Smooth muscle cell (in vitro differentiated cells): ENCODE results near the gene TUBGCP6. TPM values are rescaled to one million over a fixed set of nuclear protein-coding genes. Genes with fewer than 3 reads are reported as not detected.
"Not testable (repeated sequence)": the region's sequence is repeated elsewhere in the genome, so short reads cannot be mapped to it uniquely, and the experiment has no call there.

Experiments
- DNase-seq: peaks from one replicate; lab custom pipeline; 2025; ENCODE audit not compliant: unreplicated experiment; lab: John Stamatoyannopoulos, UW
- H2AFZ ChIP-seq: fragments of 200-600 bp; sonication (generic); 2 replicates; pipeline ENCODE4 v1.6.0; 2016; ENCODE audit warnings: antibody characterized with exemption, low read depth, mild to moderate bottlenecking
- H3F3A ChIP-seq: fragments of 200-600 bp; sonication (generic); 2 replicates; pipeline ENCODE4 v1.6.0; 2017; ENCODE audit warnings: antibody characterized with exemption, low read depth
- H3K27ac ChIP-seq: fragments of 200-600 bp; sonication (generic); 2 replicates; pipeline ENCODE4 v1.5.1; 2016; ENCODE audit warnings: low read depth, mild to moderate bottlenecking
- H3K27me3 ChIP-seq: fragments of 200-600 bp; sonication (generic); 2 replicates; pipeline ENCODE4 v1.6.1; 2016; ENCODE audit warnings: low read depth, mild to moderate bottlenecking
- H3K36me3 ChIP-seq: fragments of 200-600 bp; sonication (generic); 2 replicates; pipeline ENCODE4 v1.5.1; 2016; ENCODE audit warnings: low read depth
- H3K4me1 ChIP-seq: fragments of 200-600 bp; sonication (generic); 2 replicates; pipeline ENCODE4 v1.5.1; 2016; ENCODE audit warnings: low read depth
- H3K4me2 ChIP-seq: fragments of 200-600 bp; sonication (generic); 2 replicates; pipeline ENCODE4 v1.6.0; 2016; ENCODE audit warnings: mild to moderate bottlenecking
- H3K4me3 ChIP-seq: fragments of 200-600 bp; sonication (generic); 2 replicates; pipeline ENCODE4 v1.5.1; 2016; ENCODE audit warnings: mild to moderate bottlenecking
- H3K79me2 ChIP-seq: fragments of 200-600 bp; sonication (generic); 2 replicates; pipeline ENCODE4 v1.6.0; 2016; ENCODE audit warnings: low read depth, mild to moderate bottlenecking
- H3K9ac ChIP-seq: fragments of 200-600 bp; sonication (generic); 2 replicates; pipeline ENCODE4 v1.6.0; 2016; ENCODE audit warnings: low read depth
- H3K9me3 ChIP-seq: fragments of 200-600 bp; sonication (generic); replicated peaks from 2 replicates; pipeline ENCODE4 v1.5.1; 2016; ENCODE audit warnings: low read depth
- H4K20me1 ChIP-seq: fragments of 200-600 bp; sonication (generic); 2 replicates; pipeline ENCODE4 v1.6.0; 2016; ENCODE audit warnings: low read depth
- WGBS: methylation state at CpG from one replicate; pipeline ENCODE4 v1.1.7; 2016; ENCODE audit warnings: low lambda C conversion rate; 5-methylcytosine and 5-hydroxymethylcytosine counted together
- polyA plus RNA-seq: library from polyadenylated mRNA; unstranded; fragments of >200 nt; fragmentation: Nextera tagmentation; extraction: Ambion mirVana; gene quantifications from 2 replicates; pipeline ENCODE4 v1.2.1, GENCODE V29; 2016
- total RNA-seq: library from RNA; depleted of rRNA; stranded (reverse); fragments of >200 nt; gene quantifications from 2 replicates; pipeline ENCODE4 v1.2.3, GENCODE V29; 2014
- TF ChIP-seq, protein P1 (sequence below): fragments of 200-600 bp; sonication (generic); IDR thresholded peaks from 2 replicates; pipeline ENCODE4 v1.5.1; 2017; ENCODE audit warnings: borderline replicate concordance, mild to moderate bottlenecking, antibody characterized with exemption; ENCODE audit not compliant: insufficient read depth, poor library complexity, severe bottlenecking

Gene TUBGCP6
- total and polyA plus RNA-seq, 2 experiments from 2014 or later: 10.0 to 22.7 TPM

DNA sequence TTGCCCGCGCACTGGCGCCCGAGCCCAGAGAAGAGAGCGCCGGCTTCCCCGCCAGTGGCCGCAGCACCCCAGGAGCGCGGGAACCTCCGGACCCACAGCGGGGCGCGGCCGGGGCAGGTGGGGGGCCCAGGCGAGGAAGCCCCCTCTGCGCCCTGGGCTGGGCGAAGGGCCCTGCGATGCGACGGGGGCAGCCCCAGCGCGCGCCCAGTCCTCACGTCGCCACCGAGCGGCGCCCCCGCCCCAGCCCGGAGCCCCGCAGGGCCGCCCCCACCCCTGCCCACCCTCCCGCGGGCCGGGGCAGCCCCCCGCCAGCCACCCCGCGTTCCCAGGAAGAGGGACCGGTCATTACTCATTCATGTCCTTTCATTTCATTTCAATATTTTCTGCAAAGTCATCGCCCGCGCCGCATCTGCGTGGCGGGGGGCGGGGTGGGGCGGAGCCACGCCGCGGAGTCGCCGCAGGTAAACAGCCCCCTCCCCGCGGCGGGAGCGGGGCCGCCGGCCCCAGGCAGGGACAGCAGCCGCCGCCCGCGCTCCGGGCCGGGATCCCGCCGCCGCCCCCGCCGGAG lies 75.0 kb downstream of the TUBGCP6 start:
- no peaks in the 10 kb centered on the region for H3F3A ChIP-seq
- H3K4me2 ChIP-seq: peak overlapping the region; percentile 90
- peak overlapping the region; percentile 55 for H3K4me3 ChIP-seq
- H2AFZ ChIP-seq: no peak overlapping the region
- H3K9ac ChIP-seq: no peak overlapping the region
- 2% methylated on average over 15 of the region's 70 CpGs for WGBS
- no peak overlapping the region for H3K27ac ChIP-seq
- no peak for DNase-seq
- TF ChIP-seq, protein P1, sequence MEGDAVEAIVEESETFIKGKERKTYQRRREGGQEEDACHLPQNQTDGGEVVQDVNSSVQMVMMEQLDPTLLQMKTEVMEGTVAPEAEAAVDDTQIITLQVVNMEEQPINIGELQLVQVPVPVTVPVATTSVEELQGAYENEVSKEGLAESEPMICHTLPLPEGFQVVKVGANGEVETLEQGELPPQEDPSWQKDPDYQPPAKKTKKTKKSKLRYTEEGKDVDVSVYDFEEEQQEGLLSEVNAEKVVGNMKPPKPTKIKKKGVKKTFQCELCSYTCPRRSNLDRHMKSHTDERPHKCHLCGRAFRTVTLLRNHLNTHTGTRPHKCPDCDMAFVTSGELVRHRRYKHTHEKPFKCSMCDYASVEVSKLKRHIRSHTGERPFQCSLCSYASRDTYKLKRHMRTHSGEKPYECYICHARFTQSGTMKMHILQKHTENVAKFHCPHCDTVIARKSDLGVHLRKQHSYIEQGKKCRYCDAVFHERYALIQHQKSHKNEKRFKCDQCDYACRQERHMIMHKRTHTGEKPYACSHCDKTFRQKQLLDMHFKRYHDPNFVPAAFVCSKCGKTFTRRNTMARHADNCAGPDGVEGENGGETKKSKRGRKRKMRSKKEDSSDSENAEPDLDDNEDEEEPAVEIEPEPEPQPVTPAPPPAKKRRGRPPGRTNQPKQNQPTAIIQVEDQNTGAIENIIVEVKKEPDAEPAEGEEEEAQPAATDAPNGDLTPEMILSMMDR: no peak
- H4K20me1 ChIP-seq: no peaks in the 10 kb centered on the region
- no peaks in the 10 kb centered on the region for H3K27me3 ChIP-seq
- no peaks in the 10 kb centered on the region for H3K9me3 ChIP-seq
- H3K36me3 ChIP-seq: no peaks in the 10 kb centered on the region
- H3K4me1 ChIP-seq: no peaks in the 10 kb centered on the region
- no peaks in the 10 kb centered on the region for H3K79me2 ChIP-seq

DNA sequence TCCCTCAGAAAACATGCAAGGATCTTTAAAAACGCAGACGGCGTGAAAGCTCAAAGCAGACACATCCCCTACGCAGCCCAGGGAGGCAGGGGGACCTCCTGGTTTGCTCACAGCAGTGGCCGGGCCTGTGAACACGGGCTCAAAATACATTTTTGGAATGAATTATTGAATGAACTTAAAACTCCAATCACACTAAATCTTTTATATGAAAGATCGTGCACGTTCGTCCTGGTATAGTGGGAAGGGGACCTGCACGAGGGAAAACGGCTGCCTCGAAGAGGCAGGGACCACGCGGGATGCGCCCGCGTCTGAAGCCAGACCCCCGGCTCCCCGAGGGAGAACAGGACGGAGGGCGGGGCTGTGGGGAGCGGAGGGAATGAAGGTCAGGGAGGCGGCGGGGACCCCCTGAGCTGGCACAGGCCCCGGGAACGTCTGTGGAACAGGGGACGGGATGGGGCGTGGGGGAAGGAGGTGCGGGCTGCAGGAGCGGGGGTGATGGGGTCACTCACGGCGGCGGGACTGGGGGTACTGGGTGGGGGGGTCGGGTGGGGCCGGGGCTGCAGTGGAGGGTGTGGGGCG lies 75.6 kb downstream of the TUBGCP6 start:
- Histone ChIP-seq H3K9me3 (no peaks in the 10 kb centered on the region), H3F3A (no peaks in the 10 kb centered on the region), H3K4me1 (no peaks in the 10 kb centered on the region), H3K4me2 (peak overlapping the region; percentile 90), H3K9ac (no peak overlapping the region), H2AFZ (peak overlapping the region; percentile 49), H3K36me3 (no peaks in the 10 kb centered on the region), H3K4me3 (peak overlapping the region; percentile 55), H3K27me3 (no peaks in the 10 kb centered on the region), H3K27ac (no peak overlapping the region), H3K79me2 (no peaks in the 10 kb centered on the region), H4K20me1 (no peaks in the 10 kb centered on the region)
- no peak for DNase-seq
- WGBS: 20% methylated on average over 22 of the region's 36 CpGs
- TF ChIP-seq, protein P1: no peak

DNA sequence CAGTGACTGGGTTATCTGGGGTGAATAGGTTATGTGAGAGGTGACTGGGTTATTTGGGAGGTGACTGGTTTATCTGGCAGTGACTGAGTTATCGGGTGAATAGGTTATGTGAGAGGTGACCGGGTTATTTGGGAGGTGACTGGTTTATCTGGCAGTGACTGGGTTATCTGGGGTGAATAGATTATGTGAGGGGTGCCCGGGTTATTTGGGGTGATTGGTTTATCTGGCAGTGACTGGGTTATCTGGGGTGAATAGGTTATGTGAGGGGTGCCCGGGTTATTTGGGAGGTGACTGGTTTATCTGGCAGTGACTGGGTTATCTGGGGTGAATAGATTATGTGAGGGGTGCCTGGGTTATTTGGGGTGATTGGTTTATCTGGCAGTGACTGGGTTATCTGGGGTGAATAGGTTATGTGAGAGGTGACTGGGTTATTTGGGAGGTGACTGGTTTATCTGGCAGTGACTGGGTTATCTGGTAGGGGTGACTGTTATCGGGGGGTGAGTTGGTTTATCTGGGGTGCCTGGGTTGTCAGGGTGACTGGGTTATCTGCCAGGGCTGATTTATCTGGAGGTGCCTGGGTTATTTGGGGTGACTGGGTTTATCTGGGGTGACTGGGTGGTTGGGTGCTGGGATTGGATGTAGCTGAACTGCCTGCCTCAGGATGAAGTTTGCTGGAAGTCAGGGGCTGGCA lies 76.2 kb downstream of the TUBGCP6 start:
- not testable (repeated sequence) for H3K27ac ChIP-seq, H4K20me1 ChIP-seq, H3F3A ChIP-seq, H3K4me3 ChIP-seq, DNase-seq, H3K9ac ChIP-seq, H3K27me3 ChIP-seq, H2AFZ ChIP-seq, H3K4me2 ChIP-seq, H3K9me3 ChIP-seq, H3K4me1 ChIP-seq, H3K79me2 ChIP-seq, H3K36me3 ChIP-seq
- WGBS: 84% methylated on average over 5 of the region's 5 CpGs

DNA sequence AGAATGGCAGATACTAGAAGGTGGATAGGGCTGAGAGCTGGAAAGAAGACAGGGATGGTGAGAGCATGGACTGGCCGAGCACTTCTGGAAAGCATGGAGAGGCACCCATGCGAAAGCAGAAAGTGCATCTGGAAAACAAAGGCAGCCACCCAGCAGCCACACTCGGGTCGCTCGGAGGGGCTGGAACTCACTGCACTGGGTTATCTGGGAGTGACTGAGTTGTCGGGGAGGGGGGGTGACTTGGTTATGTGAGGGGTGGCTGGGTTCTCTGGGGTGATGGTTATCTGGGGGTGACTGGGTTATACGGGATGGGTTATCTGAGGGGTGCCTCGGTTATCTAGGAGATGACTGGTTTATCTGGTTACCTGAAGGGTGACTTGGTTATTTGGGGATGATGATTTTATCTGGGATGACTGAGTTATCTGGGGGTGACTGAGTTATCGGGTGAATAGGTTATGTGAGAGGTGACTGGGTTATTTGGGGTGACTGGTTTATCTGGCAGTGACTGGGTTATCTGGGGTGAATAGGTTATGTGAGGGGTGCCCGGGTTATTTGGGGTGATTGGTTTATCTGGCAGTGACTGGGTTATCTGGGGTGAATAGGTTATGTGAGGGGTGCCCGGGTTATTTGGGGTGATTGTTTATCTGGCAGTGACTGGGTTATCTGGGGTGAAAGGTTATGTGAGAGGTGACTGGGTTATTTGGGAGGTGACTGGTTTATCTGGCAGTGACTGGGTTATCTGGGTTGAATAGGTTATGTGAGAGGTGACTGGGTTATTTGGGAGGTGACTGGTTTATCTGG lies 76.9 kb downstream of the TUBGCP6 start:
- WGBS: 74% methylated on average over 10 of the region's 11 CpGs
- no peaks in the 10 kb centered on the region for H3K79me2 ChIP-seq
- no peak for DNase-seq
- H3K9me3 ChIP-seq: no peaks in the 10 kb centered on the region
- H3K4me3 ChIP-seq: no peak overlapping the region
- H3K9ac ChIP-seq: no peak overlapping the region
- H3K4me1 ChIP-seq: no peaks in the 10 kb centered on the region
- no peak overlapping the region for H3K27ac ChIP-seq
- H2AFZ ChIP-seq: no peak overlapping the region
- TF ChIP-seq, protein P1: no peak
- no peaks in the 10 kb centered on the region for H4K20me1 ChIP-seq
- no peaks in the 10 kb centered on the region for H3K36me3 ChIP-seq
- no peak overlapping the region for H3K4me2 ChIP-seq
- no peaks in the 10 kb centered on the region for H3K27me3 ChIP-seq
- H3F3A ChIP-seq: no peaks in the 10 kb centered on the region
